Measurements from ENCODE around the gene ZNF132. TPM values are rescaled to one million over a fixed set of nuclear protein-coding genes. Genes with fewer than 3 reads are reported as not detected.
"Not testable (repeated sequence)": the region's sequence is repeated elsewhere in the genome, so short reads cannot be mapped to it uniquely, and the experiment has no call there.

ZNF132 gene
- total RNA-seq, 1 experiment from 2014 or later, result 0.16 TPM

DNA sequence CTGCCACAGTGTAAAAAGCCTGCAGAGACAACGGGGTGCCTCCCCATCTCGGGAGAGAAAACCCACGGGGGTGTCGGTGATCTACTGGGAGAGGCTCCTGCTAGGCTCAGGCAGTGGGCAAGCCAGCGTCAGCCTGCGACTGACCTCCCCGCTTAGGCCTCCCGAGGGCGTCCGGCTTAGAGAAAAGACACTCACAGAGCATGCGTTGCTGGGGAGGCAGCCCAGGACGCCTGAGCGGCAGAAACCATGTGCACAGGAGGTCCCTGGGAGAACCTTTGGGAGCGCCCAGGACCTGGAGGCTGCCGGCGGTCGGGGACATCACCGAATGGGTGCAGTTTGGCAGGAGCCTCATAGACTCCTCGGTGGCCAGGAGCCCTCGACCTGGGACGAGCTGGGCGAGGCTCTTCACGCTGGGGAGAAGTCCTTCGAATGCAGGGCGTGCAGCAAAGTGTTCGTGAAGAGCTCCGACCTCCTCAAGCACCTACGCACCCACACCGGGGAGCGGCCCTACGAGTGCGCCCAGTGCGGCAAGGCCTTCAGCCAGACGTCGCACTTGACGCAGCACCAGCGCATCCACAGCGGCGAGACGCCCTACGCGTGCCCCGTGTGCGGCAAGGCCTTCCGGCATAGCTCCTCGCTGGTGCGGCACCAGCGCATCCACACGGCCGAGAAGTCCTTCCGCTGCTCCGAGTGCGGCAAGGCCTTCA is 31.0 kb upstream of the ZNF132 start:
- in situ Hi-C loops (cut with HindIII; ENCODE audit: low pct_unique_long_range_greater_than_20kb, low sequenced_read_pairs); DNase-seq (ENCODE audit: low read depth, low spot score): not testable (repeated sequence)

DNA sequence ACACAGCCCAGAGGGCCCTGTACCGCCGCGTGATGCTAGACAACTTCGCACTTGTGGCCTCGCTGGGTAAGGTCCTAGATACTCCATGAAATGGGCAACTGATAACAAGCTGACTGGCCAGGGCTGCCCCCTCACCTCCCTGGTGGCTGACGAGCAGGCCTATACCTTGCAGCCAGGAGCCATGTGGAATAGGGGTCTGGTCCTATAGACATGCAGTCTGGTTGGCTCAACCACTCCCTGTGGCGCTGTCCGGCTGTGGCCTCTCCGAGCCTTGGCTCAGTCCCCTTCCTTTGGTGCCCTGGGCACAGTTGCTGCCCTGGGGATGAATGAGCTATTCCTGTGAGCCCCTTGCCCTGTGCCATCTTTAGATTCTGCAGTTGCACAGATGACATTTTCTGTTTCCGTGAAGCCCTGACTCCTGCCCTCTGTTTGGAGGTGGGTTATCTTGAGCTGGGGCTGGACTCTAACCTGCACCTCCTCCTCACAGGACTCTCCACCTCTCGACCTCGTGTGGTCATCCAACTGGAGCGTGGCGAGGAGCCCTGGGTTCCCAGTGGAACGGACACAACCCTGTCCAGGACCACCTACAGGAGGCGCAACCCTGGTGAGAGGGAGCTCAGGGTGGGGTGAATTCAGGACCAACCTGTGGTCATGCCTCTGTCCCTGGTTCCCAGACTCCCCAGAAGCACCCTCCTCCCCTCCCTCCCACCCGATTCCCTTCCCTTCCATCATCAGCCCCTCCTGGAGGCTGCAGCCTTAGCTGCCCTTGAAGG is 29.5 kb upstream of the ZNF132 start:
- in situ Hi-C loops (cut with HindIII; ENCODE audit: low pct_unique_long_range_greater_than_20kb, low sequenced_read_pairs), result no loop called here
- DNase-seq (ENCODE audit: low read depth, low spot score), result no peak

DNA sequence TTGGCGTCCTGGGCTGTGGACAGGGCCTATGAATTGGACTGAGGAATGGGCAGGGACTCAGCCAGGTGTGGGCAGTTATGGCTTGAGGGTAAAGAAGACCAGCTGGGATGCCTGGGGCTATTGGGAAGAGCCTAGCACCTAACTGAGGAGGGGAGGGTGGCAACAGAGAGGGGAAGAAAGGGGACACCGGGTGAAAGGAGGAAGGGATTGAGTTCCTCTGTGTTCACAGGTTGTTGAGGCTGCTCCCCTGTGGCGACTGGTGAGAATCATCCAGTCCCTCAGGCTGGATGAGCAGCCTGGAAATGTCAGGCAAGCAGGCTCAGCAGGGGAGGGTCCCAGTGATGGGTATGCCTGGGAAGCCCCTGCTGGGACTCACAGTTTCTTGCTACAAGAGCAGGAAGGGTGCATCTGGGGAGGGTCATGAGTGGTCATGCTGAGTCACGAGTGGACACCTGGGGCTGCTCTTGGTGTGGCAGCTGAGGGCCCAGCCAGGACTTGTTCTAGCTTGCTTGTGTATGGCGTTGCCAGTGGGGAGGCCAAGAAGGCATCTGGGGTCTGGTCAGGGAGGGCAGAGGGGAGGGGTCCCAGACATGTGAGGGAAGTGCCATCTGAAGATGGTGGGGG is 28.4 kb upstream of the ZNF132 start:
- DNase-seq (ENCODE audit: low read depth, low spot score), result no peak
- in situ Hi-C loops (cut with HindIII; ENCODE audit: low pct_unique_long_range_greater_than_20kb, low sequenced_read_pairs), result no loop called here

DNA sequence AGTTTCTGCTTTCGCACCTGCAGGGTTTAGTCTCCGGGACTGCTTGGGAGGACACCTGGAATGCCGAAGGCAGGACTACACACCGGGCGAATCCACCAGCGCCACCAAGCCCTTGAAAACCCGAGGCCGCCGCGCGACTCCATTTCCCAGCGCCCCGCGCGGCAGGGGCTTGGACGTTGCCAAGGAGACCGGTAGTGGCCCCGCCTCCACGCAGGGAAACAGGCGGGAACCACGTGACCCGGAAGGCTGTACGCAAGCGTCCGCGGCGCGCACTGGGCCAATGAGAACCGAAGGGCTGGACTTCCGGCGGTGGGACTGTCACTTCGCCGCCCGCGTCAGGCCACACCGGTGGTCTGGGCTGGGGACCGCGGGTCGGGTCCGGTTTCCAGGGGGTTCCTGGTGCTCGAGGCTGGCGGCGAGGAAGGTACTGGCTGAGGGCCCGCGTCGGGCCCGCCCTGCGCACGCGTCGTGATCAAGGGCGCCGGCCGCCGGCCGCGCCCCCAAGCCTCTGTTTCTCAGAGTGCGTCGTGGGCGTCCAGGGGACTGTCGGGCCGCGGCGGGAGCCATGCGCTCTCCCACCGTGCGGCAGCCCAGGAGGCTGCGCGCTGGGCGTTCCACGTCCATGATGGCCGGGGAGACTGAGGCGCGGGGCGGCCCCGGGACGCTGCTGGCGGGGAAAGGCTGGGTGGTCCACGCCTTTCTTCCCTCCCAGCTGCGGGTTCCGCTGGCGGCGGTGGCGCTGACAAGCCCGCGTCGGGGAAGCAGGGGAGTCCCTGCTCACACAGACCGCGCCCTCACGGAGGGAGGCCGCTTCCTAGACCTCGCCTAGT is 27.0 kb upstream of the ZNF132 start, which contains the start of gene ZNF324:
TSS of gene ZNF324 (plus strand) at position 321 of the 830 bp plus-strand sequence. CDS start 2,106 bp downstream, outside the sequence.
- in situ Hi-C loops (cut with HindIII; ENCODE audit: low pct_unique_long_range_greater_than_20kb, low sequenced_read_pairs), result no loop called here
- peak; percentile 95 for DNase-seq (ENCODE audit: low read depth, low spot score)

DNA sequence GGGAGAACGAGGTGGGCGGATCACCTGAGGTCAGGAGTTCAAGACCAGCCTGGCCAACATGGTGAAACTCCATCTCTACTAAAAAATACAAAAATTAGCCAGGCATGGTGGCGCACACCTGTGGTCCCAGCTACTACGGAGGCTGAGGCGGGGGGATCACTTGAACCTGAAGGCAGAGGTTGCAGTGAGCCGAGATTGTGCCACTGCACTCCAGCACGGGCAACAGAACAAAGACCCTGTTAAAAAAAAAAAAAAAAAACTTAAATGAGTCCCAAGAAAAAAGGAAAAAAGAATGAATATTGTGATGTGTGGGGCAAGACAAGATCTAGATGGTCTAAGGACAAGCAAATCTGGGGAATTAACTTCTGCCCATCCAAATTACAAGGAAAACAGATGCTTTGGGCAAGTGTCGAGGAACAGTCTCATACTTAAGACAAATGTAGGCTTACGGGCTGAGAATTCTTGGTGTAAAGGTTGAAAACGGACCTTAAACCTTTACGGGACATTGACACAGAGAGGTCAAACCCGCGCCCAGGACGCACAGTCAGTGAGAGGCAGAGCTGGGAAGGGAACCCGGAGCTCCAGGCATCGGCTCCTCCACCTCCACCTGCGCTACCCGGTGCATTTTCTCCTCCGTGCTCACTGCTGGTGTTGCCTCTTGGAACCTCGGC is 26.3 kb upstream of the ZNF132 start:
- in situ Hi-C loops (cut with HindIII; ENCODE audit: low pct_unique_long_range_greater_than_20kb, low sequenced_read_pairs), result no loop called here

DNA sequence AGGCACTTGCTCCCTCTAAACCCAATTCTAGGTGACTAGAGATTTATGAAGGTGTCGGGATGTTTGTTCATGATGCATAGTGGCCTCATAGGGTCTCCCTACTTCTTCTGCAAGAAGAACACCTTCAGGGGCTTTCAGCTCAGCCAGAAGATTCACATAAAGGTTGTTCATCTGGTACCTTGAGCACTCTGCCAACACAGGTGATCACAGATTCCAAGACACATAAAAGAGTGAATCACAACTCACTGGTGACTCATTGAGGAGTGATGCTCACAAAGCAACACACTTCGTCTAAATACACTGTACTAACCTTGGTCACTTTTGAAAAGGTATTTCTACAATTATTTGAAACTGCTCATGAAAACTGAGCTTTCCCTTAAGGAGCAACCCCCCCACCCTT is 20.1 kb upstream of the ZNF132 start:
- in situ Hi-C loops (cut with HindIII; ENCODE audit: low pct_unique_long_range_greater_than_20kb, low sequenced_read_pairs), result no loop called here
- DNase-seq (ENCODE audit: low read depth, low spot score), result no peak

More for the DNA sequence above, 26.3 kb upstream of the ZNF132 start:
- DNase-seq (ENCODE audit: low read depth, low spot score), result no peak

DNA sequence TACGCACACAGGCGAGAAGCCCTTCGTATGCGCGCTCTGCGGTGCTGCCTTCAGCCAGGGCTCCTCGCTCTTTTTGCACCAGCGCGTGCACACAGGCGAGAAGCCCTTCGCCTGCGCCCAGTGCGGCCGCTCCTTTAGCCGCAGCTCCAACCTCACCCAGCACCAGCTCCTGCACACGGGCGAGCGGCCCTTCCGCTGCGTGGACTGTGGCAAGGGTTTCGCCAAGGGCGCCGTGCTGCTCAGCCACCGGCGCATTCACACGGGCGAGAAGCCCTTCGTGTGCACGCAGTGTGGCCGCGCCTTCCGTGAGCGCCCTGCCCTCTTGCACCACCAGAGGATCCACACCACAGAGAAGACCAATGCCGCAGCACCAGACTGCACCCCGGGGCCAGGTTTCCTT is 16.2 kb upstream of the ZNF132 start:
- in situ Hi-C loops (cut with HindIII; ENCODE audit: low pct_unique_long_range_greater_than_20kb, low sequenced_read_pairs), result no loop called here
- DNase-seq (ENCODE audit: low read depth, low spot score), result no peak

DNA sequence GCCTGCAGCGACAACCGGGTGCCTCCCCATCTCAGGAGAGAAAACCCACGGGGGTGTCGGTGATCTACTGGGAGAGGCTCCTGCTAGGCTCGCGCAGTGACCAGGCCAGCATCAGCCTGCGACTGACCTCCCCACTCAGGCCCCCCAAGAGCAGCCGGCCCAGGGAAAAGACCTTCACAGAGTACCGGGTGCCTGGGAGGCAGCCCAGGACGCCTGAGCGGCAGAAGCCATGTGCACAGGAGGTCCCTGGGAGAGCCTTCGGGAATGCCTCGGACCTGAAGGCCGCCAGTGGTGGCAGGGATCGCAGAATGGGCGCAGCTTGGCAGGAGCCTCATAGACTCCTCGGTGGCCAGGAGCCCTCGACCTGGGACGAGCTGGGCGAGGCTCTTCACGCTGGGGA is 15.4 kb upstream of the ZNF132 start:
- DNase-seq (ENCODE audit: low read depth, low spot score), result no peak
- in situ Hi-C loops (cut with HindIII; ENCODE audit: low pct_unique_long_range_greater_than_20kb, low sequenced_read_pairs), result no loop called here

DNA sequence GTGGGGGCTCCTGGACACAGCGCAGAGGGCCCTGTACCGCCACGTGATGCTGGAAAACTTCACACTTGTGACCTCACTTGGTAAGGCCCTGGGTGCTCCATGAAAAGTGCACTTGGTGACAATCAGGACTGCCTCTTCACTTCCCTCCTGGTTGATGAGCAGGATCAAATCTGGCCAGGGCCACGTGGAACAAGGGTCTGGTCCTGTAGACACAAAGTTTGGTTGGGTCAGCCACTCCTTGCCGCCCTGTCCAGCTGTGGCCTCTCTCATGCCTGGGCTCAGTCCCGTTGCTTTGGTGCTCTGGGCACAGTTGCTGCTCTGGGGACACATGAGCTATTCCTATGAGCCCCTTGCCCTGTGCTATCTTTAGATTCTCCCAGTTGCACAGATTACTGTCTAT is 13.8 kb upstream of the ZNF132 start:
- in situ Hi-C loops (cut with HindIII; ENCODE audit: low pct_unique_long_range_greater_than_20kb, low sequenced_read_pairs), result no loop called here
- no peak for DNase-seq (ENCODE audit: low read depth, low spot score)

DNA sequence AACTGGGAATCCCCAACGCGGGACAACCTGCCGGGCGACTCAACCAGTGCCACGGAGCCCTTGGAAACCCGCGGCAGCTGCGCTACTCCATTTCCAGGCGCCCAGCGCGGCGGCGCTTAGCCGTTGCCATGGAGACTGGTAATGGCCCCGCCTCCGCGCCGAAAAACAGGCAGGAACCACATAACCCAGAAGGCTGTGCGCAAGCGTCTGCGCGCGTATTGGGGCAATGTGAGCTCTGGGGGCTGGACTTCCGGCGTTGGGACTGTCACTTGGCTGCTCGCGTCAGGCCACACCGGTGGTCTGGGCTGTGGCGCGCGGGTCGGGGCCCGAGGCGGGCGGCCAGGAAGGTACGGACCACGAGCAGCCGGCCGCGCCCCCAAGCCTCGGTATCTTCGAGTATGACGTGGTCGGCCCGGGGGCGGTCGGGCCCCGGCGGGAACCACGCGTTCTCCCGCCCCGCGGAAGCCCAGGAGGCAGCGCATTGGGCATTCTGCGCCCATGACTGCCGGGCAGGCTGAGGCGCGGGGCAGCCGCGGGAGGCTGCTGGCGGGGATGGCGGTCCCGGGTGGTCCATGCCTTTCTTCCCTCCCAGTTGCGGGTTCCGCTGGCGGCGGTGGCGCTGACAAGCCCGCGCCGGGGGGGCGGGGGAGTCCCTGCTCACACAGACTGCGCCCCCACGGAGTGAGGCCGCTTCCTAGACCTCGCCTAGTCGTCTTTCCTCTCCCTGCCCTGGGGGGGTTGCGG is 11.6 kb upstream of the ZNF132 start, which contains the start of gene ZNF324B:
TSS of gene ZNF324B (plus strand) at position 265 of the 744 bp plus-strand sequence. CDS start 2,080 bp downstream, outside the sequence.
- in situ Hi-C loops (cut with HindIII; ENCODE audit: low pct_unique_long_range_greater_than_20kb, low sequenced_read_pairs), result no loop called here
- DNase-seq (ENCODE audit: low read depth, low spot score), result peak; percentile 94

DNA sequence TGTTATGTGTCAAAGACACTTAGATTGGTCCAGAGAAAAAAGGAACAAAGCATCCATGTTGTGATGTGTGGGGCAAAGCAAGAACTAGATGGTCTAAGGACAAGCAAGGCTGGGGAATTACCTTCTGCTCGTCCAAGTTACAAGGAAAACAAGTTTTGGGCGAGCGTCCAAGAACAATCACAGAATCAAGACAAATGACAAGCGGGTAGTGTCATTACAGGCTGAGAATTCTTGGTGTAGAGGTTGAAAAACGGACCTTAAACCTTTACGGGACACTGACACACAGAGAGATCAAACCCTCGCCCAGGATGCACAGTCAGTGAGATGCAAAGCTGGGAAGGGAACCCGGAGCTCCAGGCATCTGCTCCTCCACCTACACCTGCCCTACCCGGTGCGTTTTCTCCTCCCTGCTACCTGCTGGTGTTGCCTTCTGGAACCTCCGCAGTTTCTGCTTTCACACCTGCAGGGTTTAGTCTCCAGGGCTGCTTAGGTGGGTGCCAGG is 11.0 kb upstream of the ZNF132 start:
- in situ Hi-C loops (cut with HindIII; ENCODE audit: low pct_unique_long_range_greater_than_20kb, low sequenced_read_pairs), result no loop called here
- no peak for DNase-seq (ENCODE audit: low read depth, low spot score)

DNA sequence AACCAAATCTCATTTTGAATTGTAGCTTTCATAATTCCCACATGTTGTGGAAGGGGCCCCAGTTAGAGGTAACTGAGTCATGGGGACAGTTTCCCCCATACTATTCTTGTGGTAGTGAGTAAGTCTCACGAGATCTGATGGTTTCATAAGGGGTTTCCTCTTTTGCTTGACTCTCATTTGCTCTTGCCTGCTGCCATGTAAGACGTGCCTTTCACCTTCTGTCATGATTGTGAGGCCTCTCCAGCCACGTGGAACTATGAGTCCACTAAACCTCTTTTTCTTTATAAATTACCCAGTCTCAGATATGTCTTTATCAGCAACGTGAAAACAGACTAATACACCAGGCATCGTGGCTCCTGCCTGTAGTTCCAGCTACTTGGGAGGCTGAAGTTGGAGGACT is 10.0 kb upstream of the ZNF132 start:
- in situ Hi-C loops (cut with HindIII; ENCODE audit: low pct_unique_long_range_greater_than_20kb, low sequenced_read_pairs); DNase-seq (ENCODE audit: low read depth, low spot score): not testable (repeated sequence)

DNA sequence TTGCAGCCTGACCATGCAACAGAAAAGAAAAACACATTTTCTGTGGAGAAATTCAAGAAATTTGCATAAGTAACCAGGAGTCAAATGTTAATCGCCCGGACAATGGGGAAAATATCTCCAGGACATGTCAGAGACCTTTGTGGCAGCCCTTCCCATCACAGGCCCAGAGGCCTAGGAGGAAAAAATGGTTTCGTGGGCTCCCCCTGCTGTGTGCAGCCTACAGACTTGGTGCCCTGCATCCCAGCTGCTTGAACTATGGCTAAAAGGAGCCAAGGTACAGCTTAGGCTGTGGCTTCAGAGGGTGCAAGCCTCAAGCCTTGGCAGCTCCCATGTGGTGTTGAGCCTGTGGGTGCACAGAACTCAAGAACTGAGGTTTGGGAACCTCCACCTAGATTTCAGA is 8.9 kb upstream of the ZNF132 start:
- DNase-seq (ENCODE audit: low read depth, low spot score); in situ Hi-C loops (cut with HindIII; ENCODE audit: low pct_unique_long_range_greater_than_20kb, low sequenced_read_pairs): not testable (repeated sequence)

DNA sequence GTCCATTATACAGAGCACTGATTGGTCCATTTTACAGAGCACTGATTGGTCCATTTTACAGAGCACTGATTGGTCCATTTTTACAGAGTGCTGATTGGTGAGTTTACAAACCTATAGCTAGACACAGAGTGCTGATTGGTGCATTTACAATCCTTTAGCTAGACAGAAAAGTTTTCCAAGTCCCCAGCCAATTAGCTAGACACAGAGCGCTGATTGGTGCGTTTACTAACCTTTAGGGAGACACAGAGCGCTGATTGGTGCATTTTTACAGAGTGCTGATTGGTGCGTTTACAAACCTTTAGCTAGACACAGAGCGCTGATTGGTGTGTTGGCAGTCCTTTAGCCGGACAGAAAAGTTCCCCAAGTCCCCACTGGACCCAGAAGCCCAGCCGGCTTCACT is 3.0 kb upstream of the ZNF132 start:
- in situ Hi-C loops (cut with HindIII; ENCODE audit: low pct_unique_long_range_greater_than_20kb, low sequenced_read_pairs); DNase-seq (ENCODE audit: low read depth, low spot score): not testable (repeated sequence)

DNA sequence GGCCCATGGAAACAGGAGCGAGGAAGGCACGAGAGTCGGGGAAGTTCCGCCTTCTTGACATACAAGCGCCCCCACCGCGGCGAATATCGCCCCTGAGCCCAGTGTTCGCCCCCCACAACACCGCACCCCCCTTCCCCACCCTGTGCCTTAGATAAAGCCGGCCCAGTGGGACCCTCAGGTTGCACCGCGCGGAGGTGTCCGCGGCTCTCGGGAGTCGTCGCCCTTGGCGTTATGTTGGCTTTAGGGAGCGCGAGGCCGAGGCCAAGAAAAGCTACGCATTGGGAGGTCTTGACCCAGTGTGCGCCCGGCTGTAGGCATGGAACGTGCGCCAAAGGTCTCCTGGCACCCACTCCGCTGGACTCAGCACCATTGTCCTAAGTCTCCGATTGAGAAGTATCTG is 603 bp upstream of the ZNF132 start:
- in situ Hi-C loops (cut with HindIII; ENCODE audit: low pct_unique_long_range_greater_than_20kb, low sequenced_read_pairs), result no loop called here

DNA sequence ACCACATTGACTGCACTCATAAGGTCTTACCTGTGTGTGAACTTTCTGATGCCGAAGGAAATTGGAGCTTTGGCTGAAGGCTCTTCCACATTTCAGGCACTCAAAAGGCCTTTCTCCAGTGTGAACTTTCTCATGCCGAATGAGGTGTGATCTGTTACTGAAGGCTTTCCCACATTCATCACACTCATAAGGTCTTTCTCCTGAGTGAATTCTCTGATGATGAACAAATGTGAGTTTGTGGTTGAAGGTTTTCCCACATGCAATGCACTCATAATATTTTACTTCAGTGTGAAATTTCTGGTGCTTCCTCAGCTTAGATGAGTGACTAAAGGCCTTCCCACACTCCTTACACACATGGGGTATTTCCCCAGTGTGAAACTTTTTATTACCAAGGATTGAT is 5.7 kb downstream of the ZNF132 start:
- in situ Hi-C loops (cut with HindIII; ENCODE audit: low pct_unique_long_range_greater_than_20kb, low sequenced_read_pairs), result no loop called here
- no peak for DNase-seq (ENCODE audit: low read depth, low spot score)

More for the DNA sequence above, 603 bp upstream of the ZNF132 start:
- no peak for DNase-seq (ENCODE audit: low read depth, low spot score)
